Measurements from ENCODE around the gene CRIM1. TPM values are rescaled to one million over a fixed set of nuclear protein-coding genes. Genes with fewer than 3 reads are reported as not detected.

Gene CRIM1
- total and polyA plus RNA-seq, 2 experiments from 2014 or later = 10.5 to 36.4 TPM

DNA sequence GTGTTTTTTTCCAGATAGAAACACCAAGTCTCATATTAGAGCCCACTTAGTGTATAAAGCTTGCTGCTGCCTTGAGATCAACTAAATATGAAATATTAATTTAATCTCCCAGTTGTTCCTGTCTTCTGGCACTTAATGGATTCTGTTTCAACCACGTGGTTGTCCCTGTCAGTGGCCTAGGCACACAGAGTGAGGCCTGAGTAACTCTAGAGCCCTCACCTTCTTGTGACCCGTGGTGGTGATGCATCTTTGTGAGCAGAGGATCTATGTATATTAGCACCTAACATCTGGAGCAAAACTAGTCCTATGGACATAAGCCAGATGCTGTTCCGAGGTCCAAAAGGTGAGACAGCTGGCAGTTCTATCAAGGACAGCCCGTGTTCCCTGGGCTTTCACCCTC is 167.6 kb downstream of the CRIM1 start (continued):
- TF ChIP-seq, protein P1, sequence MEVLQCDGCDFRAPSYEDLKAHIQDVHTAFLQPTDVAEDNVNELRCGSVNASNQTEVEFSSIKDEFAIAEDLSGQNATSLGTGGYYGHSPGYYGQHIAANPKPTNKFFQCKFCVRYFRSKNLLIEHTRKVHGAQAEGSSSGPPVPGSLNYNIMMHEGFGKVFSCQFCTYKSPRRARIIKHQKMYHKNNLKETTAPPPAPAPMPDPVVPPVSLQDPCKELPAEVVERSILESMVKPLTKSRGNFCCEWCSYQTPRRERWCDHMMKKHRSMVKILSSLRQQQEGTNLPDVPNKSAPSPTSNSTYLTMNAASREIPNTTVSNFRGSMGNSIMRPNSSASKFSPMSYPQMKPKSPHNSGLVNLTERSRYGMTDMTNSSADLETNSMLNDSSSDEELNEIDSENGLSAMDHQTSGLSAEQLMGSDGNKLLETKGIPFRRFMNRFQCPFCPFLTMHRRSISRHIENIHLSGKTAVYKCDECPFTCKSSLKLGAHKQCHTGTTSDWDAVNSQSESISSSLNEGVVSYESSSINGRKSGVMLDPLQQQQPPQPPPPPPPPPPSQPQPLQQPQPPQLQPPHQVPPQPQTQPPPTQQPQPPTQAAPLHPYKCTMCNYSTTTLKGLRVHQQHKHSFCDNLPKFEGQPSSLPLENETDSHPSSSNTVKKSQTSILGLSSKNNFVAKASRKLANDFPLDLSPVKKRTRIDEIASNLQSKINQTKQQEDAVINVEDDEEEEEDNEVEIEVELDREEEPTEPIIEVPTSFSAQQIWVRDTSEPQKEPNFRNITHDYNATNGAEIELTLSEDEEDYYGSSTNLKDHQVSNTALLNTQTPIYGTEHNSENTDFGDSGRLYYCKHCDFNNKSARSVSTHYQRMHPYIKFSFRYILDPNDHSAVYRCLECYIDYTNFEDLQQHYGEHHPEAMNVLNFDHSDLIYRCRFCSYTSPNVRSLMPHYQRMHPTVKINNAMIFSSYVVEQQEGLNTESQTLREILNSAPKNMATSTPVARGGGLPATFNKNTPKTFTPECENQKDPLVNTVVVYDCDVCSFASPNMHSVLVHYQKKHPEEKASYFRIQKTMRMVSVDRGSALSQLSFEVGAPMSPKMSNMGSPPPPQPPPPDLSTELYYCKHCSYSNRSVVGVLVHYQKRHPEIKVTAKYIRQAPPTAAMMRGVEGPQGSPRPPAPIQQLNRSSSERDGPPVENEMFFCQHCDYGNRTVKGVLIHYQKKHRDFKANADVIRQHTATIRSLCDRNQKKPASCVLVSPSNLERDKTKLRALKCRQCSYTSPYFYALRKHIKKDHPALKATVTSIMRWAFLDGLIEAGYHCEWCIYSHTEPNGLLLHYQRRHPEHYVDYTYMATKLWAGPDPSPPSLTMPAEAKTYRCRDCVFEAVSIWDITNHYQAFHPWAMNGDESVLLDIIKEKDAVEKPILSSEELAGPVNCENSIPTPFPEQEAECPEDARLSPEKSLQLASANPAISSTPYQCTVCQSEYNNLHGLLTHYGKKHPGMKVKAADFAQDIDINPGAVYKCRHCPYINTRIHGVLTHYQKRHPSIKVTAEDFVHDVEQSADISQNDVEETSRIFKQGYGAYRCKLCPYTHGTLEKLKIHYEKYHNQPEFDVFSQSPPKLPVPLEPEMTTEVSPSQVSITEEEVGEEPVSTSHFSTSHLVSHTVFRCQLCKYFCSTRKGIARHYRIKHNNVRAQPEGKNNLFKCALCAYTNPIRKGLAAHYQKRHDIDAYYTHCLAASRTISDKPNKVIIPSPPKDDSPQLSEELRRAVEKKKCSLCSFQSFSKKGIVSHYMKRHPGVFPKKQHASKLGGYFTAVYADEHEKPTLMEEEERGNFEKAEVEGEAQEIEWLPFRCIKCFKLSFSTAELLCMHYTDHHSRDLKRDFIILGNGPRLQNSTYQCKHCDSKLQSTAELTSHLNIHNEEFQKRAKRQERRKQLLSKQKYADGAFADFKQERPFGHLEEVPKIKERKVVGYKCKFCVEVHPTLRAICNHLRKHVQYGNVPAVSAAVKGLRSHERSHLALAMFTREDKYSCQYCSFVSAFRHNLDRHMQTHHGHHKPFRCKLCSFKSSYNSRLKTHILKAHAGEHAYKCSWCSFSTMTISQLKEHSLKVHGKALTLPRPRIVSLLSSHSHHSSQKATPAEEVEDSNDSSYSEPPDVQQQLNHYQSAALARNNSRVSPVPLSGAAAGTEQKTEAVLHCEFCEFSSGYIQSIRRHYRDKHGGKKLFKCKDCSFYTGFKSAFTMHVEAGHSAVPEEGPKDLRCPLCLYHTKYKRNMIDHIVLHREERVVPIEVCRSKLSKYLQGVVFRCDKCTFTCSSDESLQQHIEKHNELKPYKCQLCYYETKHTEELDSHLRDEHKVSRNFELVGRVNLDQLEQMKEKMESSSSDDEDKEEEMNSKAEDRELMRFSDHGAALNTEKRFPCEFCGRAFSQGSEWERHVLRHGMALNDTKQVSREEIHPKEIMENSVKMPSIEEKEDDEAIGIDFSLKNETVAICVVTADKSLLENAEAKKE (CRISPR knock-in tag; IDR thresholded peaks at IDR 0.05) = no peak

DNA sequence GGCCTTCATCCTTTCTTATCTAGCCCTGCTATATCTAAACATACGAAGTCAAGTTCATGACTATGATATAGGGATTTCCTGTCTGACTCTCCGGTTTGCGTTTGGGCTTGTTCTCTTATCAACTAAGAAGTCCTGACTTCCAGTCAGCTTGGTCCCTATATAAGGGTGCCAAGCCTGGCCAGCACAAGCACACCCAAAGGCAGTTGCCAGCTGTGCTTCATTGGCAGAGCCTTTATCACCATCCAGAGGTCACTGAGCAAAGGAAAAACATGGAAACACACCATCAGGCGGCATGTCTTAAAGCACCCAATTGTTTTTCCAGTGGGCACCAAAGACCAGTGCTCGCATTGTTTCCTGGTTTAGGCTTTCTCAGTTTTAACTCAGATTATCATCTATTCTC is 169.7 kb downstream of the CRIM1 start:
- H3K36me3 ChIP-seq (ENCODE audit: insufficient read depth) = peaks cover 33% of the 10 kb centered on the region; the same call in 1 of the 2 replicates
- no peaks in the 10 kb centered on the region for H3K27me3 Mint-ChIP-seq (ENCODE audit: insufficient read depth, low read depth, poor library complexity)
- peaks cover 11% of the 10 kb centered on the region; the same call in 2 of the 3 replicates for H3K4me1 Mint-ChIP-seq

More for the DNA sequence above, 169.7 kb downstream of the CRIM1 start:
- Mint-ChIP-seq H3K9me3 (no peaks in the 10 kb centered on the region), H3K27ac (no peak overlapping the region; the same call in 1 of the 2 replicates), H3K4me3 (no peak overlapping the region), H3K36me3 (ENCODE audit: low read depth) (peaks cover 26% of the 10 kb centered on the region)
- TF ChIP-seq ZNF331 (CRISPR knock-in tag; IDR thresholded peaks at IDR 0.05; ENCODE audit: low read depth) = no peak
- TF ChIP-seq NANOG (IDR thresholded peaks at IDR 0.05; ENCODE audit: borderline replicate concordance) = no peak
- no peak for TF ChIP-seq STAT1 (IDR thresholded peaks at IDR 0.05; ENCODE audit: unreplicated experiment)
- TF ChIP-seq, protein P2, sequence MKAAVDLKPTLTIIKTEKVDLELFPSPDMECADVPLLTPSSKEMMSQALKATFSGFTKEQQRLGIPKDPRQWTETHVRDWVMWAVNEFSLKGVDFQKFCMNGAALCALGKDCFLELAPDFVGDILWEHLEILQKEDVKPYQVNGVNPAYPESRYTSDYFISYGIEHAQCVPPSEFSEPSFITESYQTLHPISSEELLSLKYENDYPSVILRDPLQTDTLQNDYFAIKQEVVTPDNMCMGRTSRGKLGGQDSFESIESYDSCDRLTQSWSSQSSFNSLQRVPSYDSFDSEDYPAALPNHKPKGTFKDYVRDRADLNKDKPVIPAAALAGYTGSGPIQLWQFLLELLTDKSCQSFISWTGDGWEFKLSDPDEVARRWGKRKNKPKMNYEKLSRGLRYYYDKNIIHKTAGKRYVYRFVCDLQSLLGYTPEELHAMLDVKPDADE (IDR thresholded peaks at IDR 0.05) = no peak
- no peak for TF ChIP-seq EZH2 (IDR thresholded peaks at IDR 0.05; ENCODE audit: low read depth, unreplicated experiment)
- no peak for TF ChIP-seq EZH2phosphoT487 (IDR thresholded peaks at IDR 0.05; ENCODE audit: unreplicated experiment)
- TF ChIP-seq CREB1 (CRISPR knock-in tag; IDR thresholded peaks at IDR 0.05; ENCODE audit: low read depth) = no peak
- no peak for TF ChIP-seq JUNB (IDR thresholded peaks at IDR 0.05; ENCODE audit: unreplicated experiment)
- TF ChIP-seq, protein P3, sequence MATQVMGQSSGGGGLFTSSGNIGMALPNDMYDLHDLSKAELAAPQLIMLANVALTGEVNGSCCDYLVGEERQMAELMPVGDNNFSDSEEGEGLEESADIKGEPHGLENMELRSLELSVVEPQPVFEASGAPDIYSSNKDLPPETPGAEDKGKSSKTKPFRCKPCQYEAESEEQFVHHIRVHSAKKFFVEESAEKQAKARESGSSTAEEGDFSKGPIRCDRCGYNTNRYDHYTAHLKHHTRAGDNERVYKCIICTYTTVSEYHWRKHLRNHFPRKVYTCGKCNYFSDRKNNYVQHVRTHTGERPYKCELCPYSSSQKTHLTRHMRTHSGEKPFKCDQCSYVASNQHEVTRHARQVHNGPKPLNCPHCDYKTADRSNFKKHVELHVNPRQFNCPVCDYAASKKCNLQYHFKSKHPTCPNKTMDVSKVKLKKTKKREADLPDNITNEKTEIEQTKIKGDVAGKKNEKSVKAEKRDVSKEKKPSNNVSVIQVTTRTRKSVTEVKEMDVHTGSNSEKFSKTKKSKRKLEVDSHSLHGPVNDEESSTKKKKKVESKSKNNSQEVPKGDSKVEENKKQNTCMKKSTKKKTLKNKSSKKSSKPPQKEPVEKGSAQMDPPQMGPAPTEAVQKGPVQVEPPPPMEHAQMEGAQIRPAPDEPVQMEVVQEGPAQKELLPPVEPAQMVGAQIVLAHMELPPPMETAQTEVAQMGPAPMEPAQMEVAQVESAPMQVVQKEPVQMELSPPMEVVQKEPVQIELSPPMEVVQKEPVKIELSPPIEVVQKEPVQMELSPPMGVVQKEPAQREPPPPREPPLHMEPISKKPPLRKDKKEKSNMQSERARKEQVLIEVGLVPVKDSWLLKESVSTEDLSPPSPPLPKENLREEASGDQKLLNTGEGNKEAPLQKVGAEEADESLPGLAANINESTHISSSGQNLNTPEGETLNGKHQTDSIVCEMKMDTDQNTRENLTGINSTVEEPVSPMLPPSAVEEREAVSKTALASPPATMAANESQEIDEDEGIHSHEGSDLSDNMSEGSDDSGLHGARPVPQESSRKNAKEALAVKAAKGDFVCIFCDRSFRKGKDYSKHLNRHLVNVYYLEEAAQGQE (IDR thresholded peaks at IDR 0.05; ENCODE audit: unreplicated experiment) = no peak
- no peak for TF ChIP-seq ZNF114 (CRISPR knock-in tag; IDR thresholded peaks at IDR 0.05)
- Histone ChIP-seq H3K4me1 (ENCODE audit: insufficient read depth) (no peaks in the 10 kb centered on the region; the same call in 1 of the 2 replicates), H2AFZ (no peak overlapping the region), H3K4me3 (no peak overlapping the region), H3F3A (replicated peaks; ENCODE audit: low read depth) (no peaks in the 10 kb centered on the region), H4K20me1 (replicated peaks; ENCODE audit: insufficient read depth) (0 out of 2 replicates have a peak, but pooled peaks cover 5% of the 10 kb centered on the region), H3K9me2 (ENCODE audit: insufficient read depth) (no peaks in the 10 kb centered on the region), H3K27me3 (ENCODE audit: insufficient read depth) (no peaks in the 10 kb centered on the region), H3K79me2 (replicated peaks; ENCODE audit: insufficient read depth) (0 out of 2 replicates have a peak, but pooled peaks cover 4% of the 10 kb centered on the region), H3K4me2 (no peak overlapping the region), H3K27ac (ENCODE audit: low read depth) (0 out of 2 replicates have a peak overlapping the region, but pooled peaks have one; percentile 14)
- no peak for ATAC-seq
- DNase-seq (ENCODE audit: low spot score) = no peak
